ENCODE results near the gene DOCK6. TPM values are rescaled to one million over a fixed set of nuclear protein-coding genes. Genes with fewer than 3 reads are reported as not detected.
A peak's percentile ranks its signal among the peaks of the same experiment; 100 is the strongest.

DOCK6 gene
- total and polyA plus RNA-seq, 10 of the 15 experiments (the other 5 are each of a cell fraction or from before 2014, with no cell fraction given) = 0.76 to 24.8 (median 4.7) TPM

GRCh38 chr19:11191934-11192333, 70.4 kb downstream of the DOCK6 start (continued):
- peak; percentile 44; the same call in 1 of the 2 replicates for TF ChIP-seq TCF12 (IDR thresholded peaks at IDR 0.05; ENCODE audit: low read depth, low read length)
- TF ChIP-seq ZNF207 (IDR thresholded peaks at IDR 0.05; ENCODE audit: borderline replicate concordance) = no peak
- peak; percentile 50; the same call in 1 of the 2 replicates for TF ChIP-seq CREM (IDR thresholded peaks at IDR 0.05; ENCODE audit: low read depth)
- TF ChIP-seq, protein P1, sequence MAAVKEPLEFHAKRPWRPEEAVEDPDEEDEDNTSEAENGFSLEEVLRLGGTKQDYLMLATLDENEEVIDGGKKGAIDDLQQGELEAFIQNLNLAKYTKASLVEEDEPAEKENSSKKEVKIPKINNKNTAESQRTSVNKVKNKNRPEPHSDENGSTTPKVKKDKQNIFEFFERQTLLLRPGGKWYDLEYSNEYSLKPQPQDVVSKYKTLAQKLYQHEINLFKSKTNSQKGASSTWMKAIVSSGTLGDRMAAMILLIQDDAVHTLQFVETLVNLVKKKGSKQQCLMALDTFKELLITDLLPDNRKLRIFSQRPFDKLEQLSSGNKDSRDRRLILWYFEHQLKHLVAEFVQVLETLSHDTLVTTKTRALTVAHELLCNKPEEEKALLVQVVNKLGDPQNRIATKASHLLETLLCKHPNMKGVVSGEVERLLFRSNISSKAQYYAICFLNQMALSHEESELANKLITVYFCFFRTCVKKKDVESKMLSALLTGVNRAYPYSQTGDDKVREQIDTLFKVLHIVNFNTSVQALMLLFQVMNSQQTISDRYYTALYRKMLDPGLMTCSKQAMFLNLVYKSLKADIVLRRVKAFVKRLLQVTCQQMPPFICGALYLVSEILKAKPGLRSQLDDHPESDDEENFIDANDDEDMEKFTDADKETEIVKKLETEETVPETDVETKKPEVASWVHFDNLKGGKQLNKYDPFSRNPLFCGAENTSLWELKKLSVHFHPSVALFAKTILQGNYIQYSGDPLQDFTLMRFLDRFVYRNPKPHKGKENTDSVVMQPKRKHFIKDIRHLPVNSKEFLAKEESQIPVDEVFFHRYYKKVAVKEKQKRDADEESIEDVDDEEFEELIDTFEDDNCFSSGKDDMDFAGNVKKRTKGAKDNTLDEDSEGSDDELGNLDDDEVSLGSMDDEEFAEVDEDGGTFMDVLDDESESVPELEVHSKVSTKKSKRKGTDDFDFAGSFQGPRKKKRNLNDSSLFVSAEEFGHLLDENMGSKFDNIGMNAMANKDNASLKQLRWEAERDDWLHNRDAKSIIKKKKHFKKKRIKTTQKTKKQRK (IDR thresholded peaks at IDR 0.05; ENCODE audit: low read depth, low read length) = no peak
- TF ChIP-seq, protein P2, sequence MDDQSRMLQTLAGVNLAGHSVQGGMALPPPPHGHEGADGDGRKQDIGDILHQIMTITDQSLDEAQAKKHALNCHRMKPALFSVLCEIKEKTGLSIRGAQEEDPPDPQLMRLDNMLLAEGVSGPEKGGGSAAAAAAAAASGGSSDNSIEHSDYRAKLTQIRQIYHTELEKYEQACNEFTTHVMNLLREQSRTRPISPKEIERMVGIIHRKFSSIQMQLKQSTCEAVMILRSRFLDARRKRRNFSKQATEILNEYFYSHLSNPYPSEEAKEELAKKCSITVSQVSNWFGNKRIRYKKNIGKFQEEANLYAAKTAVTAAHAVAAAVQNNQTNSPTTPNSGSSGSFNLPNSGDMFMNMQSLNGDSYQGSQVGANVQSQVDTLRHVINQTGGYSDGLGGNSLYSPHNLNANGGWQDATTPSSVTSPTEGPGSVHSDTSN (IDR thresholded peaks at IDR 0.05; ENCODE audit: insufficient replicate concordance, low read depth, low read length) = peak; percentile 34
- TF ChIP-seq TCF3 (IDR thresholded peaks at IDR 0.05; ENCODE audit: borderline replicate concordance, insufficient read depth, low read depth, low read length) = no peak
- TF ChIP-seq HDGF (IDR thresholded peaks at IDR 0.05) = no peak
- TF ChIP-seq CBFB (IDR thresholded peaks at IDR 0.05; ENCODE audit: low read depth) = no peak
- TF ChIP-seq ZNF274 (IDR thresholded peaks at IDR 0.05; ENCODE audit: insufficient read depth, insufficient read length) = no peak
- no peak for TF ChIP-seq HSF1 (IDR thresholded peaks at IDR 0.05; ENCODE audit: low read depth, low read length)
- no peak for TF ChIP-seq ZBTB11 (CRISPR knock-in tag; IDR thresholded peaks at IDR 0.05)
- no peak for TF ChIP-seq SMAD5 (IDR thresholded peaks at IDR 0.05; ENCODE audit: low read depth)
- peak; percentile 55; the same call in 1 of the 2 replicates for TF ChIP-seq PAX5 (IDR thresholded peaks at IDR 0.05; ENCODE audit: borderline replicate concordance, low read depth, low read length)
- peak; percentile 50 for TF ChIP-seq PKNOX1 (IDR thresholded peaks at IDR 0.05)
- no peak for TF ChIP-seq STAT3 (IDR thresholded peaks at IDR 0.05; ENCODE audit: low read depth, low read length)
- TF ChIP-seq EGR1 (IDR thresholded peaks at IDR 0.05; ENCODE audit: borderline replicate concordance in 1 of 2, low read depth in 2 of 2, low read length in 2 of 2) = no peak
